Mesendoderm (in vitro differentiated cells): Measurements from ENCODE around the gene NRAP.

Experiments
- DNase-seq: peaks from one replicate; pipeline ENCODE4 v3.0.0; 2013
- H2AK5ac ChIP-seq: 2 replicates; pipeline ENCODE4 v1.6.1; 2013; ENCODE audit warnings: low read length, inconsistent platforms
- H2BK120ac ChIP-seq: 2 replicates; pipeline ENCODE4 v1.6.1; 2013; ENCODE audit warnings: low read depth, mild to moderate bottlenecking, low read length, moderate library complexity, mixed read lengths
- H2BK15ac ChIP-seq: replicated peaks from 2 replicates; pipeline ENCODE4 v1.6.1; 2013; ENCODE audit warnings: low read depth, mild to moderate bottlenecking, moderate library complexity
- H2BK5ac ChIP-seq: 2 replicates; pipeline ENCODE4 v1.6.1; 2013; ENCODE audit warnings: low read length, inconsistent platforms
- H3K18ac ChIP-seq: 2 replicates; pipeline ENCODE4 v1.6.1; 2013; ENCODE audit warnings: mild to moderate bottlenecking, low read length, mixed read lengths
- H3K23ac ChIP-seq: one replicate; pipeline ENCODE4 v1.6.1; 2013; ENCODE audit warnings: low read length
- H3K27ac ChIP-seq: 2 replicates; pipeline ENCODE4 v1.5.1; 2013; ENCODE audit warnings: low read depth, mild to moderate bottlenecking, inconsistent platforms, low read length, moderate library complexity
- H3K27me3 ChIP-seq: 2 replicates; pipeline ENCODE4 v1.6.1; 2013; ENCODE audit warnings: low read length, control low read depth, mild to moderate bottlenecking, inconsistent platforms; ENCODE audit not compliant: insufficient read depth, poor library complexity
- H3K36me3 ChIP-seq: 2 replicates; pipeline ENCODE4 v1.6.1; 2013; ENCODE audit warnings: low read length, inconsistent platforms; ENCODE audit not compliant: control insufficient read depth, insufficient read depth
- H3K4ac ChIP-seq: one replicate; pipeline ENCODE4 v1.6.1; 2013; ENCODE audit warnings: low read depth, mild to moderate bottlenecking, low read length, moderate library complexity
- H3K4me1 ChIP-seq: 2 replicates; pipeline ENCODE4 v1.6.1; 2013; ENCODE audit warnings: low read depth, low read length, inconsistent platforms; ENCODE audit not compliant: control insufficient read depth
- H3K4me2 ChIP-seq: 2 replicates; pipeline ENCODE4 v1.6.1; 2013; ENCODE audit warnings: low read length
- H3K4me3 ChIP-seq: 2 replicates; pipeline ENCODE4 v1.5.1; 2013; ENCODE audit warnings: mild to moderate bottlenecking, low read length
- H3K56ac ChIP-seq: one replicate; pipeline ENCODE4 v1.6.1; 2013; ENCODE audit warnings: low read length
- H3K79me1 ChIP-seq: 2 replicates; pipeline ENCODE4 v1.6.1; 2013; ENCODE audit warnings: low read length, inconsistent platforms
- H3K79me2 ChIP-seq: 2 replicates; pipeline ENCODE4 v1.6.1; 2013; ENCODE audit warnings: mild to moderate bottlenecking, low read length; ENCODE audit not compliant: control insufficient read depth, insufficient read depth
- H3K9ac ChIP-seq: 2 replicates; pipeline ENCODE4 v1.6.1; 2013; ENCODE audit warnings: low read length, inconsistent platforms
- H4K5ac ChIP-seq: one replicate; pipeline ENCODE4 v1.6.1; 2013; ENCODE audit warnings: low read length
- H4K8ac ChIP-seq: one replicate; pipeline ENCODE4 v1.6.1; 2013; ENCODE audit warnings: low read depth, mild to moderate bottlenecking, control low read depth, low read length, moderate library complexity
- WGBS: extraction: QIAGEN DNeasy Blood & Tissue Kit; methylation state at CpG from one replicate; pipeline ENCODE4 v1.1.7; 2013; ENCODE audit warnings: low lambda C conversion rate, missing lambda C conversion rate; ENCODE audit not compliant: insufficient coverage; ENCODE audit errors: extremely low coverage; 5-methylcytosine and 5-hydroxymethylcytosine counted together

NRAP gene

DNA sequence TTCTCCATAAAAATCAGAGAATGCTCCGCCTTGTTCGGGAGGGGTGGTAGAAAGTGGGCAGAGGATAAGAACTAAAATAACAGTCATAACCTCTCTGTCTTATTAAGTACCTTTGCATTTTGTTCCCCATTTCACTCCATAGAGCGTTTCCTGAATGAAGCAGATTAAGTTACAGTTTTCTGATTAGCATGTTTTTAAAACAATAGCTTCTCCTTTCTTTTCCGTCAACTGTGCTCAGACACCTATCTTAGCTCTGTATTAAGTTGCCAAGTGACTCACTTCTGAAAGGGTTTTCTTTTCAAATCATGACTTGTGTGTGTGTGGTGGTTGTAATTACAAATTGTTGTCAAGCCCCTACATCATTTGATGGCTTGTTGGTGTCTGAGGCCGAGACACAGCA lies 109.6 kb downstream of the NRAP start:
- no peak for DNase-seq
- H3K23ac ChIP-seq, result no peak overlapping the region
- H3K9ac ChIP-seq, result no peak overlapping the region
- H3K4me2 ChIP-seq, result no peak overlapping the region
- no peak overlapping the region for H4K5ac ChIP-seq
- H3K4ac ChIP-seq, result no peak overlapping the region
- WGBS, result no CpG with 5 or more reads among the region's 5 CpGs
- H3K27me3 ChIP-seq, result no peaks in the 10 kb centered on the region
- H2BK15ac ChIP-seq, result no peak overlapping the region
- no peak overlapping the region for H3K4me3 ChIP-seq
- no peaks in the 10 kb centered on the region for H3K36me3 ChIP-seq
- no peak overlapping the region for H2BK5ac ChIP-seq
- H4K8ac ChIP-seq, result no peak overlapping the region
- H3K27ac ChIP-seq, result no peak overlapping the region
- H3K4me1 ChIP-seq, result no peaks in the 10 kb centered on the region
- H2AK5ac ChIP-seq, result no peak overlapping the region
- no peaks in the 10 kb centered on the region for H3K79me1 ChIP-seq
- H2BK120ac ChIP-seq, result no peak overlapping the region
- H3K18ac ChIP-seq, result no peak overlapping the region
- H3K79me2 ChIP-seq, result no peaks in the 10 kb centered on the region
- H3K56ac ChIP-seq, result no peak overlapping the region

DNA sequence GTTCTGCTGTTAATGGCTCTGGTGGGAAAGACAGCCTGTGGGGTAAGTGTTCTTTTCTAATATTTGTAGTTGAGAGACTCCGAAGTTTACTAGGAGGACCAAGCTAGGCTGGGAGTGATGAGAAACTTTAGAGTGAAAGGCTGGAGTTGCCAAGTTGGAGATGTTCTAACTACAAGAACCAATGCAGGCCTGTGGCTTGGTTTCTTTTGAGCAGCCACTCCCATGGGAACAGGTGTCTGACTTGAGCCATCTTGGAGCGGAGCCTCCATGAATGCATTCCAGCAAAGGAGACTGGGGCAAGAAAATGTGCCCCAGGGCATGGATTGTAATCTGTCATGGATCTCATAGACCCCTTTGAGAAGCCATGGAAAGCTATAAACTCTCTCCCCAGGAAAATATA lies 110.7 kb downstream of the NRAP start:
- Histone ChIP-seq H3K79me2 (no peaks in the 10 kb centered on the region), H3K27me3 (no peaks in the 10 kb centered on the region), H4K5ac (no peak overlapping the region), H3K4me1 (no peaks in the 10 kb centered on the region), H2BK120ac (no peak overlapping the region), H2BK5ac (no peak overlapping the region), H3K4me3 (no peak overlapping the region), H2AK5ac (no peak overlapping the region), H3K36me3 (no peaks in the 10 kb centered on the region), H2BK15ac (no peak overlapping the region), H3K18ac (no peak overlapping the region), H3K9ac (no peak overlapping the region), H3K79me1 (no peaks in the 10 kb centered on the region), H3K56ac (no peak overlapping the region), H3K4me2 (no peak overlapping the region), H3K4ac (no peak overlapping the region), H3K27ac (no peak overlapping the region), H3K23ac (no peak overlapping the region), H4K8ac (no peak overlapping the region)
- DNase-seq, result no peak
- no CpG with 5 or more reads among the region's 2 CpGs for WGBS

DNA sequence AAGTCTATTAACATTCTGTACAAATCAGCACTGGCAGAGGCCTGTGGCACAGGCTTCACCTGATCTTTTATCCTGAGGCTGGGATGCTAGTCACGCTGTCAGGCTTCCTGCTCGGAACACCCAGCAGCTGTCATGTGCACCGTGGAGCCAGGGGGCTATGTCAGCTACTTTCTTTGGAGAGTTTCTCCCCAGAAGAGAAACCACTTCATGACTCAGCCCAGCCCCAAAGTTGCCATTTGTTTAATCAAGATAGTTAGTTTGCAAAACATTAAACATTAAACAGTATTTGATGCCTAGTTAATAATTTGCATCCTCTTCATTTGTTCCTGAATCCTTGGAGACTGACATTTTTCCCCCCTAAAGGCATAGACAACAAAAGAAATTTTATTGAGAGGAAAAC lies 111.1 kb downstream of the NRAP start, which contains the start of gene HABP2:
Gene HABP2, plus strand, starts transcription at position 353 of the 400 bp plus-strand sequence. CDS start 69 bp downstream, outside the sequence.
- Histone ChIP-seq H3K18ac (no peak within 1 kb of the TSS), H3K23ac (no peak within 1 kb of the TSS), H2BK15ac (no peak within 1 kb of the TSS), H4K5ac (no peak within 1 kb of the TSS), H3K27me3 (no peaks in the 10 kb centered on the region), H3K79me2 (no peaks in the 10 kb centered on the region), H3K4me2 (no peak within 1 kb of the TSS), H3K4me3 (no peak within 1 kb of the TSS), H3K4ac (no peak within 1 kb of the TSS), H2BK5ac (no peak within 1 kb of the TSS), H3K4me1 (no peaks in the 10 kb centered on the region), H3K36me3 (no peaks in the 10 kb centered on the region), H3K27ac (no peak within 1 kb of the TSS), H4K8ac (no peak within 1 kb of the TSS), H2AK5ac (no peak within 1 kb of the TSS), H2BK120ac (no peak within 1 kb of the TSS), H3K56ac (no peak within 1 kb of the TSS), H3K79me1 (no peaks in the 10 kb centered on the region), H3K9ac (no peak within 1 kb of the TSS)
- DNase-seq, result no peak
- no CpG with 5 or more reads among the region's 3 CpGs for WGBS

DNA sequence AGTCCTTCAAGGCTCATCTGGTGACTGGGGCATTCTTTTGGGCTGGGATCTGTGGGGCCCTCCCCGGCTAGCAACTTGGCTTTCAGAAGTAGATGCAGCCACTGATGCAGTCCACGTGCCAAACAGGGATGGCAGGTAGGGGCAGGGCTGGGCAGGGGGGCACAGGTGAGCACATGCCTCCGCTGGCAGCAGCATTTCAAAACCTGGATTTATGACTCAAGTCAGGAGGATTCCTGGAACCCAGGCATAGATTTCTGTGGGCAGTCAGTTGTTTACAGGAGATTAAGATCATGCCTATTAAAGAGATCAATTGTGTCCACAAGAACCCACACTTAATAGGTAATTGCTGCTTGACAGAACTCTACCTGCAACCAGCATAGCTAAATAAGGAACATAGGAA lies 111.8 kb downstream of the NRAP start:
- Histone ChIP-seq H3K9ac (no peak overlapping the region), H3K79me2 (no peaks in the 10 kb centered on the region), H3K4me2 (no peak overlapping the region), H4K5ac (no peak overlapping the region), H2BK5ac (no peak overlapping the region), H2AK5ac (no peak overlapping the region), H3K56ac (no peak overlapping the region), H3K4me1 (no peaks in the 10 kb centered on the region), H2BK120ac (no peak overlapping the region), H3K27ac (no peak overlapping the region), H3K4me3 (no peak overlapping the region), H3K79me1 (no peaks in the 10 kb centered on the region), H3K36me3 (no peaks in the 10 kb centered on the region), H3K23ac (no peak overlapping the region), H3K4ac (no peak overlapping the region), H3K27me3 (no peaks in the 10 kb centered on the region), H4K8ac (no peak overlapping the region), H3K18ac (no peak overlapping the region), H2BK15ac (no peak overlapping the region)
- no CpG with 5 or more reads among the region's 3 CpGs for WGBS
- no peak for DNase-seq

DNA sequence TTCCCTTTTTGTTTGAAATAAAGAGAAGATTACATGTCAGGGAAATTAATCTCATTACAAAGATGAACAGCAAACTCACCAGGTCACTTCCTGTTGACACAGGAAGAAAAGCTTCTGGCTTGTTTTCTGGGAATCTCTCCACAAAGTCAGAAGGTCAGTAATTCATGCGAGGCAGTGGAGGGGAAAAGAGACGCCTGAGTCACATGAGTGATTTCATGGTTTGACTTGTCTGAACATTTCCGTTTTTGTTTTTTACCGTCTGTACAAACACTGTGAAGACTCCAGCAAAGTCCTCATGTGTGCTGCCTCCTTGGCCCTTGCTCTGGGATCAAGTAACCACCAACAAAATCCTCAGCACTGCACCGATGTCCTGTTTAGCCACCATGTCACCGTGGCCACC lies 113.5 kb downstream of the NRAP start:
- Histone ChIP-seq H3K4me3 (no peak overlapping the region), H3K9ac (no peak overlapping the region), H3K79me2 (no peaks in the 10 kb centered on the region), H3K36me3 (no peaks in the 10 kb centered on the region), H2BK5ac (no peak overlapping the region), H3K4ac (no peak overlapping the region), H2BK15ac (no peak overlapping the region), H3K27ac (no peak overlapping the region), H3K56ac (no peak overlapping the region), H3K4me2 (no peak overlapping the region), H2BK120ac (no peak overlapping the region), H3K79me1 (no peaks in the 10 kb centered on the region), H3K4me1 (no peaks in the 10 kb centered on the region), H3K27me3 (no peaks in the 10 kb centered on the region), H3K23ac (no peak overlapping the region), H2AK5ac (no peak overlapping the region), H4K8ac (no peak overlapping the region), H4K5ac (no peak overlapping the region), H3K18ac (no peak overlapping the region)
- no peak for DNase-seq
- no CpG with 5 or more reads among the region's 6 CpGs for WGBS

DNA sequence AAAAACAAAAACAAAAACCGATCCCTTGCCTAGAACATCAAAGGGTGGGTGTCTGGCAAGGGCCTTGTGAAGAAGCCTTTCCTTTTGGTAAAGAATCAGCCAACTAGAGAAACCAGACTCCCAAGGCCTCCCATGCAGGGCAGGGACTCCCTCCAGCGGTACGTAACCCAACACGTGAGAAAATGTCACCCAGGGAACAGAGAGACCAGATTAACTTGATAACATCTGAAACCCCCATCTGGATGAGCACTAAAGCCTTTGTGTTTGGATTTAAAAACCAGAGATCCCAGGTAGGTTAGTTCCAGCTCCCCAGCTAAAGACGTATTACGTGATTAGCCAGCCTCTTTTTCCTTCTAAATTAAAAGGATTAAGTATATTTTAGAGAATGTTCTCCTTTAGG lies 114.0 kb downstream of the NRAP start:
- Histone ChIP-seq H4K8ac (no peak overlapping the region), H3K27ac (no peak overlapping the region), H2BK120ac (no peak overlapping the region), H3K4me3 (no peak overlapping the region), H3K36me3 (no peaks in the 10 kb centered on the region), H3K56ac (no peak overlapping the region), H2AK5ac (no peak overlapping the region), H3K18ac (no peak overlapping the region), H3K4me2 (no peak overlapping the region), H3K9ac (no peak overlapping the region), H2BK15ac (no peak overlapping the region), H3K79me2 (no peaks in the 10 kb centered on the region), H3K23ac (no peak overlapping the region), H2BK5ac (no peak overlapping the region), H3K79me1 (no peaks in the 10 kb centered on the region), H3K4me1 (no peaks in the 10 kb centered on the region), H3K4ac (no peak overlapping the region), H3K27me3 (no peaks in the 10 kb centered on the region), H4K5ac (no peak overlapping the region)
- WGBS, result no CpG with 5 or more reads among the region's 6 CpGs
- no peak for DNase-seq
